Measurements from ENCODE around the gene KCNMA1.

DNA sequence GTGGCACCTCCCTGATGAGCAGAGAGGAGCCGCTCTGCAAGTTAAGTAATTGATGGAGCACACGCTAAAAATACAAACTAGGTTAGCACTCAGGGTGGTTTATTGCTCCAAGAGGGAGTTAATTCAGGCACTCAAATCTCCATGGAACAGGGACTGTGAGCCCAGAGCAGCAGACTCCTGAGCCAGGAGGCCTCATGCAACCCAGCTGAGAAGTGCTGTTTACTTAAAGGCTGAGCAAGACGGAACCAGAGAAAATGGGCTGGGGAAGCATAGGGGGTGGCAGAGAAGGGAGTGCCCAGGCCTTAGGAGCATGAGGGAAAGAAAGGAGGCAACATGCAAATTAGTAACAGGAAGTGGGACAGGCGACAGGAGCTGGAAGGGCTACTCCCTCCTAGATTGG lies 174.1 kb downstream of the KCNMA1 start:
- TF ChIP-seq, protein P1, sequence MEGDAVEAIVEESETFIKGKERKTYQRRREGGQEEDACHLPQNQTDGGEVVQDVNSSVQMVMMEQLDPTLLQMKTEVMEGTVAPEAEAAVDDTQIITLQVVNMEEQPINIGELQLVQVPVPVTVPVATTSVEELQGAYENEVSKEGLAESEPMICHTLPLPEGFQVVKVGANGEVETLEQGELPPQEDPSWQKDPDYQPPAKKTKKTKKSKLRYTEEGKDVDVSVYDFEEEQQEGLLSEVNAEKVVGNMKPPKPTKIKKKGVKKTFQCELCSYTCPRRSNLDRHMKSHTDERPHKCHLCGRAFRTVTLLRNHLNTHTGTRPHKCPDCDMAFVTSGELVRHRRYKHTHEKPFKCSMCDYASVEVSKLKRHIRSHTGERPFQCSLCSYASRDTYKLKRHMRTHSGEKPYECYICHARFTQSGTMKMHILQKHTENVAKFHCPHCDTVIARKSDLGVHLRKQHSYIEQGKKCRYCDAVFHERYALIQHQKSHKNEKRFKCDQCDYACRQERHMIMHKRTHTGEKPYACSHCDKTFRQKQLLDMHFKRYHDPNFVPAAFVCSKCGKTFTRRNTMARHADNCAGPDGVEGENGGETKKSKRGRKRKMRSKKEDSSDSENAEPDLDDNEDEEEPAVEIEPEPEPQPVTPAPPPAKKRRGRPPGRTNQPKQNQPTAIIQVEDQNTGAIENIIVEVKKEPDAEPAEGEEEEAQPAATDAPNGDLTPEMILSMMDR (IDR thresholded peaks at IDR 0.05) = no peak
- TF ChIP-seq POLR2A (IDR thresholded peaks at IDR 0.05) (no peak), POLR2AphosphoS5 (IDR thresholded peaks at IDR 0.05) (peak in 1 of 3 donors; percentile 28), EP300 (IDR thresholded peaks at IDR 0.05; ENCODE audit: low read depth) (no peak)
